K562 (cell line): Measurements from ENCODE around the gene SH2D7. TPM values are rescaled to one million over a fixed set of nuclear protein-coding genes. Genes with fewer than 3 reads are reported as not detected.
A peak's percentile ranks its signal among the peaks of the same experiment; 100 is the strongest.

Experiments used
- BHLHE40 ChIP-seq: IDR thresholded peaks from 2 replicates; pipeline ENCODE4 v1.6.1; 2011; ENCODE audit warnings: low read length, improper control_type of control experiment
- CBX2 ChIP-seq: fragments of 200-600 bp; sonication (generic); IDR thresholded peaks from one replicate; pipeline ENCODE4 v1.6.1; 2012; ENCODE audit warnings: mild to moderate bottlenecking, low read length, inconsistent platforms; ENCODE audit not compliant: insufficient read depth, poor library complexity, severe bottlenecking
- IRF2 ChIP-seq: sonication (generic); formaldehyde crosslinking; IDR thresholded peaks from 2 replicates; pipeline ENCODE4 v1.8.1; 2022; ENCODE audit warnings: mild to moderate bottlenecking, missing genetic modification reagents
- MEF2D ChIP-seq: conservative IDR thresholded peaks from 2 replicates; pipeline ENCODE4 v1.6.1; 2016; ENCODE audit warnings: low read depth, missing genetic modification characterization, missing compliant biosample characterization
- NFRKB ChIP-seq: fragments of 450-650 bp; IDR thresholded peaks from 2 replicates; pipeline ENCODE4 v1.6.1; 2016; ENCODE audit warnings: low read depth
- PHB2 ChIP-seq: fragments of 450-650 bp; IDR thresholded peaks from 2 replicates; pipeline ENCODE4 v1.6.1; 2017; ENCODE audit warnings: low read depth
- PML ChIP-seq: IDR thresholded peaks from 2 replicates; pipeline ENCODE4 v1.6.1; 2012; ENCODE audit warnings: low read length, inconsistent platforms
- ZNF507 ChIP-seq: conservative IDR thresholded peaks from 2 replicates; pipeline ENCODE4 v1.6.1; 2017; ENCODE audit warnings: missing genetic modification characterization, missing compliant biosample characterization
- ZNF583 ChIP-seq: fragments of 250-450 bp; sonication (Bioruptor Pico); IDR thresholded peaks from 2 replicates; pipeline ENCODE4 v1.4.0; 2020
- ZNF668 ChIP-seq: fragments of 250-450 bp; sonication (Bioruptor Pico); IDR thresholded peaks from 2 replicates; pipeline ENCODE4 v1.8.0; 2022; ENCODE audit warnings: mild to moderate bottlenecking, inconsistent platforms
- polyA plus RNA-seq, 8 experiments: library from polyadenylated mRNA; depleted of rRNA in 4 of 8; stranded (reverse) in 5 of 8; unstranded in 3 of 8; fragments of >200 nt; fragmentation: Nextera tagmentation in 2 of 8; fragmentation: Illumina TruSeq in 1 of 8; extraction: Ambion mirVana in 2 of 8; extraction: Trizol in 1 of 8; gene quantifications; 2 replicates each; pipeline versions ENCODE4 v1.2.1 to v1.2.3, GENCODE V29; 2011 to 2014; ENCODE audit warnings: inconsistent platforms in 1 of 8, missing spikeins in 1 of 8
- total RNA-seq, 7 experiments: library from RNA; depleted of rRNA in 6 of 7; stranded (reverse); fragments of >200 nt in 6 of 7; fragmentation: Illumina TruSeq in 2 of 7; extraction: Trizol in 2 of 7; gene quantifications; 2 replicates each; pipeline versions ENCODE4 v1.2.1 to v1.2.3, GENCODE V29; 2011 to 2021; ENCODE audit warnings: low replicate concordance in 1 of 7
- TF ChIP-seq, protein P1 (sequence below): sonication (generic); formaldehyde crosslinking; IDR thresholded peaks from 2 replicates; pipeline ENCODE4 v1.8.0; 2022; ENCODE audit warnings: mild to moderate bottlenecking, missing genetic modification reagents
- TF ChIP-seq, protein P2 (sequence below): fragments of 250-450 bp; sonication (Bioruptor Pico); IDR thresholded peaks from 2 replicates; pipeline ENCODE4 v1.4.0; 2020; ENCODE audit warnings: mild to moderate bottlenecking, moderate library complexity
- TF ChIP-seq, protein P3 (sequence below): sonication (generic); formaldehyde crosslinking; IDR thresholded peaks from 2 replicates; pipeline ENCODE4 v1.8.0; 2023; ENCODE audit warnings: mild to moderate bottlenecking, missing genetic modification reagents

The SH2D7 gene
- total and polyA plus RNA-seq, 9 of the 15 experiments (the other 6 are each of a cell fraction or from before 2014, with no cell fraction given) = not detected

DNA sequence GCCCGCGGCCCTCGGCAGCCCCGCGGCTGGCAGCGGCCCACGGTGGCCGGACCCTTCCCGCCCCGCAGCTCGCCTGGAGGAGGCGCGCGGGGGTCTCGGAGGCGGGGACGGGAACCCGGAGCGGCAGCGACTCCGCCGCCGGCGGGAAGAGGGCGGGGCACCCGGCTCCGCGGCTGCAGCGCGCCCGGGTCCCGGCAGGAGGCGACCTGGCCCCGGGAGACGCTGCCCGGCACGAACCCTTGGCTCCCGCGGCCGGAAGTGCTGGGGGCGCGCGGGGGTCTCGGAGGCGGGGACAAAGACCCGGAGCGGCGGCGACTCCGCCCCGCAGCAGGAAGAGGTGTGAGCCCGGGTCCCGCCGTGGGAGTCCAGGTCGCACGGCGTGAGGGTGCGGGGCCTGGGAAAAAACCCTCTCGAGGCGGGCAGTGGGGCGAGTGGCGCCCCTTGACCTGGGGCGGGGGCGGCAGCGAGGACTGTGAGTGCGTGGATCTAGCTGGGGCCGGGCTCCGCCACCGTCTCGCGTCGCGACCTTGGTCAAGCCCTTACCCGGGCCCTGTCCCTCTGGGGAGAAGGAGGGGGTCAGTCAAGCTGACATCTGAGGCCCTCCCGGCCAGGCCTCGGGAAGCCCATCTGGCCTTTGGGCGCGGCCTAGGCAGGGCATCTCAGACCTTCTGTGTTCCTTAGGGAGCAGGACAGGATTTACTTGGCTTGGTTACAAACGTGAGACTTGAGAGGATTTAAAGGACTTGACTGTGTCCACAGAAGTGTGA lies 39.1 kb downstream of the SH2D7 start, which contains the start of gene CIB2 (continued):
- TF ChIP-seq, protein P1, sequence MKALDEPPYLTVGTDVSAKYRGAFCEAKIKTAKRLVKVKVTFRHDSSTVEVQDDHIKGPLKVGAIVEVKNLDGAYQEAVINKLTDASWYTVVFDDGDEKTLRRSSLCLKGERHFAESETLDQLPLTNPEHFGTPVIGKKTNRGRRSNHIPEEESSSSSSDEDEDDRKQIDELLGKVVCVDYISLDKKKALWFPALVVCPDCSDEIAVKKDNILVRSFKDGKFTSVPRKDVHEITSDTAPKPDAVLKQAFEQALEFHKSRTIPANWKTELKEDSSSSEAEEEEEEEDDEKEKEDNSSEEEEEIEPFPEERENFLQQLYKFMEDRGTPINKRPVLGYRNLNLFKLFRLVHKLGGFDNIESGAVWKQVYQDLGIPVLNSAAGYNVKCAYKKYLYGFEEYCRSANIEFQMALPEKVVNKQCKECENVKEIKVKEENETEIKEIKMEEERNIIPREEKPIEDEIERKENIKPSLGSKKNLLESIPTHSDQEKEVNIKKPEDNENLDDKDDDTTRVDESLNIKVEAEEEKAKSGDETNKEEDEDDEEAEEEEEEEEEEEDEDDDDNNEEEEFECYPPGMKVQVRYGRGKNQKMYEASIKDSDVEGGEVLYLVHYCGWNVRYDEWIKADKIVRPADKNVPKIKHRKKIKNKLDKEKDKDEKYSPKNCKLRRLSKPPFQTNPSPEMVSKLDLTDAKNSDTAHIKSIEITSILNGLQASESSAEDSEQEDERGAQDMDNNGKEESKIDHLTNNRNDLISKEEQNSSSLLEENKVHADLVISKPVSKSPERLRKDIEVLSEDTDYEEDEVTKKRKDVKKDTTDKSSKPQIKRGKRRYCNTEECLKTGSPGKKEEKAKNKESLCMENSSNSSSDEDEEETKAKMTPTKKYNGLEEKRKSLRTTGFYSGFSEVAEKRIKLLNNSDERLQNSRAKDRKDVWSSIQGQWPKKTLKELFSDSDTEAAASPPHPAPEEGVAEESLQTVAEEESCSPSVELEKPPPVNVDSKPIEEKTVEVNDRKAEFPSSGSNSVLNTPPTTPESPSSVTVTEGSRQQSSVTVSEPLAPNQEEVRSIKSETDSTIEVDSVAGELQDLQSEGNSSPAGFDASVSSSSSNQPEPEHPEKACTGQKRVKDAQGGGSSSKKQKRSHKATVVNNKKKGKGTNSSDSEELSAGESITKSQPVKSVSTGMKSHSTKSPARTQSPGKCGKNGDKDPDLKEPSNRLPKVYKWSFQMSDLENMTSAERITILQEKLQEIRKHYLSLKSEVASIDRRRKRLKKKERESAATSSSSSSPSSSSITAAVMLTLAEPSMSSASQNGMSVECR (CRISPR knock-in tag) = peak; percentile 84
- TF ChIP-seq CBX2 (no peak), ZNF668 (CRISPR knock-in tag) (no peak), MEF2D (tag) (no peak), ZNF583 (no peak), NFRKB (peak; percentile 53; the same call in 1 of the 2 replicates), IRF2 (CRISPR knock-in tag) (no peak), ZNF507 (no peak), BHLHE40 (no peak), PML (no peak), PHB2 (no peak)
- TF ChIP-seq, protein P2, sequence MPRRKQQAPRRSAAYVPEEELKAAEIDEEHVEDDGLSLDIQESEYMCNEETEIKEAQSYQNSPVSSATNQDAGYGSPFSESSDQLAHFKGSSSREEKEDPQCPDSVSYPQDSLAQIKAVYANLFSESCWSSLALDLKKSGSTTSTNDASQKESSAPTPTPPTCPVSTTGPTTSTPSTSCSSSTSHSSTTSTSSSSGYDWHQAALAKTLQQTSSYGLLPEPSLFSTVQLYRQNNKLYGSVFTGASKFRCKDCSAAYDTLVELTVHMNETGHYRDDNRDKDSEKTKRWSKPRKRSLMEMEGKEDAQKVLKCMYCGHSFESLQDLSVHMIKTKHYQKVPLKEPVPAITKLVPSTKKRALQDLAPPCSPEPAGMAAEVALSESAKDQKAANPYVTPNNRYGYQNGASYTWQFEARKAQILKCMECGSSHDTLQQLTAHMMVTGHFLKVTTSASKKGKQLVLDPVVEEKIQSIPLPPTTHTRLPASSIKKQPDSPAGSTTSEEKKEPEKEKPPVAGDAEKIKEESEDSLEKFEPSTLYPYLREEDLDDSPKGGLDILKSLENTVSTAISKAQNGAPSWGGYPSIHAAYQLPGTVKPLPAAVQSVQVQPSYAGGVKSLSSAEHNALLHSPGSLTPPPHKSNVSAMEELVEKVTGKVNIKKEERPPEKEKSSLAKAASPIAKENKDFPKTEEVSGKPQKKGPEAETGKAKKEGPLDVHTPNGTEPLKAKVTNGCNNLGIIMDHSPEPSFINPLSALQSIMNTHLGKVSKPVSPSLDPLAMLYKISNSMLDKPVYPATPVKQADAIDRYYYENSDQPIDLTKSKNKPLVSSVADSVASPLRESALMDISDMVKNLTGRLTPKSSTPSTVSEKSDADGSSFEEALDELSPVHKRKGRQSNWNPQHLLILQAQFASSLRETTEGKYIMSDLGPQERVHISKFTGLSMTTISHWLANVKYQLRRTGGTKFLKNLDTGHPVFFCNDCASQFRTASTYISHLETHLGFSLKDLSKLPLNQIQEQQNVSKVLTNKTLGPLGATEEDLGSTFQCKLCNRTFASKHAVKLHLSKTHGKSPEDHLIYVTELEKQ = no peak
- TF ChIP-seq, protein P3, sequence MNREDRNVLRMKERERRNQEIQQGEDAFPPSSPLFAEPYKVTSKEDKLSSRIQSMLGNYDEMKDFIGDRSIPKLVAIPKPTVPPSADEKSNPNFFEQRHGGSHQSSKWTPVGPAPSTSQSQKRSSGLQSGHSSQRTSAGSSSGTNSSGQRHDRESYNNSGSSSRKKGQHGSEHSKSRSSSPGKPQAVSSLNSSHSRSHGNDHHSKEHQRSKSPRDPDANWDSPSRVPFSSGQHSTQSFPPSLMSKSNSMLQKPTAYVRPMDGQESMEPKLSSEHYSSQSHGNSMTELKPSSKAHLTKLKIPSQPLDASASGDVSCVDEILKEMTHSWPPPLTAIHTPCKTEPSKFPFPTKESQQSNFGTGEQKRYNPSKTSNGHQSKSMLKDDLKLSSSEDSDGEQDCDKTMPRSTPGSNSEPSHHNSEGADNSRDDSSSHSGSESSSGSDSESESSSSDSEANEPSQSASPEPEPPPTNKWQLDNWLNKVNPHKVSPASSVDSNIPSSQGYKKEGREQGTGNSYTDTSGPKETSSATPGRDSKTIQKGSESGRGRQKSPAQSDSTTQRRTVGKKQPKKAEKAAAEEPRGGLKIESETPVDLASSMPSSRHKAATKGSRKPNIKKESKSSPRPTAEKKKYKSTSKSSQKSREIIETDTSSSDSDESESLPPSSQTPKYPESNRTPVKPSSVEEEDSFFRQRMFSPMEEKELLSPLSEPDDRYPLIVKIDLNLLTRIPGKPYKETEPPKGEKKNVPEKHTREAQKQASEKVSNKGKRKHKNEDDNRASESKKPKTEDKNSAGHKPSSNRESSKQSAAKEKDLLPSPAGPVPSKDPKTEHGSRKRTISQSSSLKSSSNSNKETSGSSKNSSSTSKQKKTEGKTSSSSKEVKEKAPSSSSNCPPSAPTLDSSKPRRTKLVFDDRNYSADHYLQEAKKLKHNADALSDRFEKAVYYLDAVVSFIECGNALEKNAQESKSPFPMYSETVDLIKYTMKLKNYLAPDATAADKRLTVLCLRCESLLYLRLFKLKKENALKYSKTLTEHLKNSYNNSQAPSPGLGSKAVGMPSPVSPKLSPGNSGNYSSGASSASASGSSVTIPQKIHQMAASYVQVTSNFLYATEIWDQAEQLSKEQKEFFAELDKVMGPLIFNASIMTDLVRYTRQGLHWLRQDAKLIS = peak; percentile 76; the same call in 1 of the 2 replicates
